ENCODE measurements around the gene CACNA2D3. TPM values are rescaled to one million over a fixed set of nuclear protein-coding genes. Genes with fewer than 3 reads are reported as not detected.

The CACNA2D3 gene
- polyA plus RNA-seq, 1 donor from 2014 or later, result 26.2 TPM

DNA sequence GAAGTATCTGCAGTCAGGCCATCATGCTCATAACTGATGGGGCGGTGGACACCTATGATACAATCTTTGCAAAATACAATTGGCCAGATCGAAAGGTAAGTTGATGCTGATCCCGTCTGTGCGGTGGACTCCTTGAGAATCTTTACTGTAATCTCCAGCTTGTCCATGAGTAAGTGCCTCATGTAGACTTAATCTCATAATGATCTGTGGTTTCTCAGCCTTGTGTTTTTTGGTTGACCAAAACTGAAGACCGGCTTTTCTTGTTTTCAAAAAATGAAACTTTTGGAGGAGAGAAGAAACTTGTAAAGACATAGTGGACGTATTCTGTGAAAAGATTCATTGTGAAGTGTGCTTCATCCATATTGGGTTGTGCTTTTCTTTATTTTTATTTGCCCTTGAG, 519.8 kb downstream of the CACNA2D3 start:
- Histone ChIP-seq H2AFZ (ENCODE audit: low read depth, low read length) (no peak overlapping the region), H3K4me3 (ENCODE audit: low read length) (no peak overlapping the region), H3K9me3 (ENCODE audit: low read length) (no peaks in the 10 kb centered on the region), H4K20me1 (ENCODE audit: insufficient read depth) (no peaks in the 10 kb centered on the region), H3K9me2 (ENCODE audit: insufficient read depth, low read length) (no peaks in the 10 kb centered on the region), H3F3A (ENCODE audit: insufficient read depth, low read length, poor library complexity, severe bottlenecking) (no peaks in the 10 kb centered on the region), H3K4me2 (ENCODE audit: low read length) (no peak overlapping the region), H3K36me3 (ENCODE audit: insufficient read depth, low read length) (no peaks in the 10 kb centered on the region), H3K27ac (ENCODE audit: low read length) (no peak overlapping the region), H3K9ac (ENCODE audit: low read length) (no peak overlapping the region), H3K79me2 (replicated peaks; ENCODE audit: insufficient read depth, low read length) (no peaks in the 10 kb centered on the region), H3K27me3 (ENCODE audit: insufficient read depth, low read depth, low read length) (peaks cover 5% of the 10 kb centered on the region)
- TF ChIP-seq RAD21 (conservative IDR thresholded peaks at IDR 0.05), result no peak

DNA sequence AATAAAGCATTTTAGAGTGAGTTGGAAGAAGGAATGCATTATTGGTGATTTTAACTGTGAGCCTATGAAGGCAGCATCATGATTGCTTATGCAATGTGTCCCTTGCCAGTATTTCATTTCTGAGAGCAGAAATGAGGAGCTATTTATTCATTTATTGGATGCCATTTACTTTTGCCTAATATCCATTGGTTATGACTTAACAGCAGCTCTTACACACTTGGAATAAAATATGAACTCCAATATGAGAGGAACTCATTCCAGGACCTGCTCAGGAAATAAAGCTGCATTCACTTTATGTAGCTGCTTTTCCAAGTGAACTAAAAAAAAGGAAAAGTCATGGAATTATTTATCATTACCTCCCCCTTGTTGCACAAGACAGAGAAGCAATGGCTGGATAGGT, 525.4 kb downstream of the CACNA2D3 start:
- no peaks in the 10 kb centered on the region for H3K9me3 ChIP-seq (ENCODE audit: low read length)

DNA sequence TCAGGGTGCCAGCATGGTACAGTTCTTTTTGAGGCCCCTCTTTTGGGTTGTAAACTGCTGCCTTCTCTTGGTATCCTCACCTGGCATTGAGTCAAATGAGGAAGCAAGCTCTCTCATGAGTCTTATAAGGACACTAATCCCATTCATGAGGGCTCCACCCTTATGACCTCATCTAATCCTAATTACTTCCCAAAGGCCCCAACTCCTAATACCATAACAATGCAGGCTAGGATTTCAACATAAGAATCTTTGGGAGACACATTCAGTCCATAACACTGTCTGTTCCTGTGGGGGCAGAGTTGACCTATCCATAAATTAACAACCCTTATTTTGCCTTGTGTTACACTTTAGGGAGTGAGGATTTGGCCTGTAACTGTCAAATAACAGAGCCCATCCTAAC, 527.2 kb downstream of the CACNA2D3 start:
- Histone ChIP-seq H3K4me3 (ENCODE audit: low read length) (no peak overlapping the region), H3F3A (ENCODE audit: insufficient read depth, low read length, poor library complexity, severe bottlenecking) (no peaks in the 10 kb centered on the region), H3K79me2 (replicated peaks; ENCODE audit: insufficient read depth, low read length) (no peaks in the 10 kb centered on the region), H3K4me2 (ENCODE audit: low read length) (no peak overlapping the region), H3K27ac (ENCODE audit: low read length) (no peak overlapping the region), H3K9me2 (ENCODE audit: insufficient read depth, low read length) (no peaks in the 10 kb centered on the region), H3K27me3 (ENCODE audit: insufficient read depth, low read depth, low read length) (no peaks in the 10 kb centered on the region), H4K20me1 (ENCODE audit: insufficient read depth) (no peaks in the 10 kb centered on the region), H3K9ac (ENCODE audit: low read length) (no peak overlapping the region), H2AFZ (ENCODE audit: low read depth, low read length) (no peak overlapping the region), H3K36me3 (ENCODE audit: insufficient read depth, low read length) (no peaks in the 10 kb centered on the region), H3K9me3 (ENCODE audit: low read length) (no peaks in the 10 kb centered on the region)
- TF ChIP-seq SMC3 (conservative IDR thresholded peaks at IDR 0.05; ENCODE audit: poor library complexity), result no peak
- no peak for TF ChIP-seq MXI1 (conservative IDR thresholded peaks at IDR 0.05; ENCODE audit: poor library complexity, severe bottlenecking)
- TF ChIP-seq, protein P1, sequence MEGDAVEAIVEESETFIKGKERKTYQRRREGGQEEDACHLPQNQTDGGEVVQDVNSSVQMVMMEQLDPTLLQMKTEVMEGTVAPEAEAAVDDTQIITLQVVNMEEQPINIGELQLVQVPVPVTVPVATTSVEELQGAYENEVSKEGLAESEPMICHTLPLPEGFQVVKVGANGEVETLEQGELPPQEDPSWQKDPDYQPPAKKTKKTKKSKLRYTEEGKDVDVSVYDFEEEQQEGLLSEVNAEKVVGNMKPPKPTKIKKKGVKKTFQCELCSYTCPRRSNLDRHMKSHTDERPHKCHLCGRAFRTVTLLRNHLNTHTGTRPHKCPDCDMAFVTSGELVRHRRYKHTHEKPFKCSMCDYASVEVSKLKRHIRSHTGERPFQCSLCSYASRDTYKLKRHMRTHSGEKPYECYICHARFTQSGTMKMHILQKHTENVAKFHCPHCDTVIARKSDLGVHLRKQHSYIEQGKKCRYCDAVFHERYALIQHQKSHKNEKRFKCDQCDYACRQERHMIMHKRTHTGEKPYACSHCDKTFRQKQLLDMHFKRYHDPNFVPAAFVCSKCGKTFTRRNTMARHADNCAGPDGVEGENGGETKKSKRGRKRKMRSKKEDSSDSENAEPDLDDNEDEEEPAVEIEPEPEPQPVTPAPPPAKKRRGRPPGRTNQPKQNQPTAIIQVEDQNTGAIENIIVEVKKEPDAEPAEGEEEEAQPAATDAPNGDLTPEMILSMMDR (IDR thresholded peaks at IDR 0.05; ENCODE audit: poor library complexity, severe bottlenecking), result no peak
- no peak for TF ChIP-seq EP300 (conservative IDR thresholded peaks at IDR 0.05; ENCODE audit: poor library complexity, severe bottlenecking)
- no peak for TF ChIP-seq POLR2AphosphoS5 (IDR thresholded peaks at IDR 0.05)
- TF ChIP-seq, protein P2, sequence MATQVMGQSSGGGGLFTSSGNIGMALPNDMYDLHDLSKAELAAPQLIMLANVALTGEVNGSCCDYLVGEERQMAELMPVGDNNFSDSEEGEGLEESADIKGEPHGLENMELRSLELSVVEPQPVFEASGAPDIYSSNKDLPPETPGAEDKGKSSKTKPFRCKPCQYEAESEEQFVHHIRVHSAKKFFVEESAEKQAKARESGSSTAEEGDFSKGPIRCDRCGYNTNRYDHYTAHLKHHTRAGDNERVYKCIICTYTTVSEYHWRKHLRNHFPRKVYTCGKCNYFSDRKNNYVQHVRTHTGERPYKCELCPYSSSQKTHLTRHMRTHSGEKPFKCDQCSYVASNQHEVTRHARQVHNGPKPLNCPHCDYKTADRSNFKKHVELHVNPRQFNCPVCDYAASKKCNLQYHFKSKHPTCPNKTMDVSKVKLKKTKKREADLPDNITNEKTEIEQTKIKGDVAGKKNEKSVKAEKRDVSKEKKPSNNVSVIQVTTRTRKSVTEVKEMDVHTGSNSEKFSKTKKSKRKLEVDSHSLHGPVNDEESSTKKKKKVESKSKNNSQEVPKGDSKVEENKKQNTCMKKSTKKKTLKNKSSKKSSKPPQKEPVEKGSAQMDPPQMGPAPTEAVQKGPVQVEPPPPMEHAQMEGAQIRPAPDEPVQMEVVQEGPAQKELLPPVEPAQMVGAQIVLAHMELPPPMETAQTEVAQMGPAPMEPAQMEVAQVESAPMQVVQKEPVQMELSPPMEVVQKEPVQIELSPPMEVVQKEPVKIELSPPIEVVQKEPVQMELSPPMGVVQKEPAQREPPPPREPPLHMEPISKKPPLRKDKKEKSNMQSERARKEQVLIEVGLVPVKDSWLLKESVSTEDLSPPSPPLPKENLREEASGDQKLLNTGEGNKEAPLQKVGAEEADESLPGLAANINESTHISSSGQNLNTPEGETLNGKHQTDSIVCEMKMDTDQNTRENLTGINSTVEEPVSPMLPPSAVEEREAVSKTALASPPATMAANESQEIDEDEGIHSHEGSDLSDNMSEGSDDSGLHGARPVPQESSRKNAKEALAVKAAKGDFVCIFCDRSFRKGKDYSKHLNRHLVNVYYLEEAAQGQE (IDR thresholded peaks at IDR 0.05; ENCODE audit: borderline replicate concordance), result no peak
- TF ChIP-seq EZH2 (IDR thresholded peaks at IDR 0.05; ENCODE audit: borderline replicate concordance, insufficient read depth, low read length, poor library complexity, severe bottlenecking), result no peak
- TF ChIP-seq RAD21 (conservative IDR thresholded peaks at IDR 0.05), result no peak
- no peak for TF ChIP-seq TAF1 (IDR thresholded peaks at IDR 0.05; ENCODE audit: low read depth)

More for the DNA sequence above, 525.4 kb downstream of the CACNA2D3 start:
- Histone ChIP-seq H3K79me2 (replicated peaks; ENCODE audit: insufficient read depth, low read length) (no peaks in the 10 kb centered on the region), H3K4me2 (ENCODE audit: low read length) (no peak overlapping the region), H3K9ac (ENCODE audit: low read length) (no peak overlapping the region), H3K27ac (ENCODE audit: low read length) (no peak overlapping the region), H3K9me2 (ENCODE audit: insufficient read depth, low read length) (no peaks in the 10 kb centered on the region), H4K20me1 (ENCODE audit: insufficient read depth) (no peaks in the 10 kb centered on the region), H3K36me3 (ENCODE audit: insufficient read depth, low read length) (no peaks in the 10 kb centered on the region), H3K27me3 (ENCODE audit: insufficient read depth, low read depth, low read length) (no peaks in the 10 kb centered on the region), H2AFZ (ENCODE audit: low read depth, low read length) (no peak overlapping the region), H3F3A (ENCODE audit: insufficient read depth, low read length, poor library complexity, severe bottlenecking) (no peaks in the 10 kb centered on the region), H3K4me3 (ENCODE audit: low read length) (no peak overlapping the region)
- TF ChIP-seq POLR2AphosphoS5 (IDR thresholded peaks at IDR 0.05) (no peak), RAD21 (conservative IDR thresholded peaks at IDR 0.05) (no peak), SMC3 (conservative IDR thresholded peaks at IDR 0.05; ENCODE audit: poor library complexity) (no peak)

Measured in neural cell (in vitro differentiated cells).